Measurements from ENCODE around the gene COL8A1.

Gene COL8A1

GRCh38 chr3:99760629-99761028 lies 122.2 kb downstream of the COL8A1 start:
- DNase-seq (ENCODE audit: low read depth in 2 of 2), result no peak

- no peak for DNase-seq (ENCODE audit: low read depth in 2 of 2)
These were observed 123.2 kb downstream of the COL8A1 start for GRCh38 chr3:99761415-99762165.

- DNase-seq (ENCODE audit: low read depth in 2 of 2), result no peak
These were observed 124.5 kb downstream of the COL8A1 start for GRCh38 chr3:99762901-99763300.

- DNase-seq (ENCODE audit: low read depth in 2 of 2), result no peak
These were observed 126.0 kb downstream of the COL8A1 start for GRCh38 chr3:99764377-99764776.

GRCh38 chr3:99765042-99765942 lies 126.9 kb downstream of the COL8A1 start:
- no peak for DNase-seq (ENCODE audit: low read depth in 2 of 2)

- no peak for DNase-seq (ENCODE audit: low read depth in 2 of 2)
These were observed 128.9 kb downstream of the COL8A1 start for GRCh38 chr3:99767291-99767690.

- no peak for DNase-seq (ENCODE audit: low read depth in 2 of 2)
These were observed 129.7 kb downstream of the COL8A1 start for GRCh38 chr3:99768126-99768525.

- no peak for DNase-seq (ENCODE audit: low read depth in 2 of 2)
These were observed 130.6 kb downstream of the COL8A1 start for GRCh38 chr3:99768808-99769501.

- DNase-seq (ENCODE audit: low read depth in 2 of 2), result no peak
These were observed 133.8 kb downstream of the COL8A1 start for GRCh38 chr3:99772171-99772570.

GRCh38 chr3:99772671-99773070 lies 134.3 kb downstream of the COL8A1 start:
- no peak for DNase-seq (ENCODE audit: low read depth in 2 of 2)

GRCh38 chr3:99774467-99774866 lies 136.1 kb downstream of the COL8A1 start:
- no peak for DNase-seq (ENCODE audit: low read depth in 2 of 2)

- DNase-seq (ENCODE audit: low read depth in 2 of 2), result no peak
These were observed 138.3 kb downstream of the COL8A1 start for GRCh38 chr3:99776516-99777209.

- no peak for DNase-seq (ENCODE audit: low read depth in 2 of 2)
These were observed 138.8 kb downstream of the COL8A1 start for GRCh38 chr3:99777210-99777549.

GRCh38 chr3:99777708-99778107 lies 139.3 kb downstream of the COL8A1 start:
- DNase-seq (ENCODE audit: low read depth in 2 of 2), result no peak

GRCh38 chr3:99780749-99781148 lies 142.4 kb downstream of the COL8A1 start:
- DNase-seq (ENCODE audit: low read depth in 2 of 2), result no peak

- no peak for DNase-seq (ENCODE audit: low read depth in 2 of 2)
These were observed 143.4 kb downstream of the COL8A1 start for GRCh38 chr3:99781761-99782160.

GRCh38 chr3:99783011-99783573 lies 144.7 kb downstream of the COL8A1 start:
- no peak for DNase-seq (ENCODE audit: low read depth in 2 of 2)

GRCh38 chr3:99789011-99789721 lies 150.8 kb downstream of the COL8A1 start:
- no peak for DNase-seq (ENCODE audit: low read depth in 2 of 2)

- no peak for DNase-seq (ENCODE audit: low read depth in 2 of 2)
These were observed 156.1 kb downstream of the COL8A1 start for GRCh38 chr3:99794485-99794884.

- DNase-seq (ENCODE audit: low read depth in 2 of 2), result no peak
These were observed 157.2 kb downstream of the COL8A1 start for GRCh38 chr3:99795573-99795972.

- DNase-seq (ENCODE audit: low read depth in 2 of 2), result no peak
These were observed 161.0 kb downstream of the COL8A1 start for GRCh38 chr3:99799422-99799821.
